Thyroid gland (tissue), 4 donors: ENCODE measurements around the gene DUSP15.

Experiments used
- POLR2A ChIP-seq, 2 donors: fragments of 450-650 bp; IDR thresholded peaks; one replicate each; pipeline ENCODE4 v1.6.1; 2017; ENCODE audit warnings: antibody characterized with exemption in 2 of 2, mild to moderate bottlenecking in 2 of 2, moderate library complexity in 1 of 2
- TF ChIP-seq, protein P1 (sequence below), 6 experiments: fragments of 200-600 bp in 3 of 6; fragments of 450-650 bp in 3 of 6; sonication (generic) in 3 of 6; IDR thresholded peaks; one replicate each; pipeline ENCODE4 v1.5.1; 2016 to 2019; ENCODE audit warnings: antibody characterized with exemption in 6 of 6, mild to moderate bottlenecking in 2 of 6, inconsistent platforms in 1 of 6, moderate library complexity in 1 of 6

DNA sequence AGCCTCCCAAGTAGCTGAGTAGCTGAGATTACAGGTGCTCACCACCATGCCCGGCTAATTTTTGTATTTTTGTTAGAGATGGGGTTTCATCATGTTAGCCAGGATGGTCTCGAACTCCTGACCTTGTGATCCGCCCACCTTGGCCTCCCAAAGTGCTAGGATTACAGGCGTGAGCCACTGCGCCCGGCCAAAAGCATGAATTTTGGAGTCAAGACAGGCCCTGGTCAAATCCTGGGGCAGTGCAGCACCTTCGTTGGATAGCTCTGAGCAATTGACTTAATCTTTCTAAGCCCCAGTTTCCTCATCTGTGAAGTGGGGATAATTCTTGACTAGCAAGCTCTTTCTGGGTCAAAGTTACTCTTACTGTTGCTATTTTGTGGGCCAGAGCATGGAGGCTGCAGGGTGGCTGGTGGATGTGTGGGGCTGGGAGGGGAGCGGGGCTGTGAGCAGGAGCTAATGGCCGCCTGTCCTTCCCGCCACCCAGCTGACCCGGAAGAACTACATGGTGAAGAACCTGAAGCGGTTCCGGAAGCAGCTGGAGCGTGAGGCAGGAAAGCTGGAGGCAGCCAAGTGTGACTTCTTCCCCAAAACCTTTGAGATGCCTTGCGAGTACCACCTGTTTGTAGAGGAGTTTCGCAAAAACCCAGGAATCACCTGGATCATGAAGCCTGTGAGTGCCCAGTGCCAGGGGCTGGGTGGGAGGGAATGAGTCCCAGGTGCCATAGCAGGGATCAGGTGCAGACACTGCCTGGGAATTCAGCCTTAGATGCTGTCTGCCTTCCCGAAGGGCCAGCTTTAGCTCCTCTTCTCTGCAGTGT, 39.1 kb upstream of the DUSP15 start:
- no peak for TF ChIP-seq POLR2A (IDR thresholded peaks at IDR 0.05)
- TF ChIP-seq, protein P1, sequence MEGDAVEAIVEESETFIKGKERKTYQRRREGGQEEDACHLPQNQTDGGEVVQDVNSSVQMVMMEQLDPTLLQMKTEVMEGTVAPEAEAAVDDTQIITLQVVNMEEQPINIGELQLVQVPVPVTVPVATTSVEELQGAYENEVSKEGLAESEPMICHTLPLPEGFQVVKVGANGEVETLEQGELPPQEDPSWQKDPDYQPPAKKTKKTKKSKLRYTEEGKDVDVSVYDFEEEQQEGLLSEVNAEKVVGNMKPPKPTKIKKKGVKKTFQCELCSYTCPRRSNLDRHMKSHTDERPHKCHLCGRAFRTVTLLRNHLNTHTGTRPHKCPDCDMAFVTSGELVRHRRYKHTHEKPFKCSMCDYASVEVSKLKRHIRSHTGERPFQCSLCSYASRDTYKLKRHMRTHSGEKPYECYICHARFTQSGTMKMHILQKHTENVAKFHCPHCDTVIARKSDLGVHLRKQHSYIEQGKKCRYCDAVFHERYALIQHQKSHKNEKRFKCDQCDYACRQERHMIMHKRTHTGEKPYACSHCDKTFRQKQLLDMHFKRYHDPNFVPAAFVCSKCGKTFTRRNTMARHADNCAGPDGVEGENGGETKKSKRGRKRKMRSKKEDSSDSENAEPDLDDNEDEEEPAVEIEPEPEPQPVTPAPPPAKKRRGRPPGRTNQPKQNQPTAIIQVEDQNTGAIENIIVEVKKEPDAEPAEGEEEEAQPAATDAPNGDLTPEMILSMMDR (IDR thresholded peaks at IDR 0.05): no peak
